Measurements from ENCODE around the gene ADAMTS14.

GRCh38 chr10:70661623-70662361 lies 10.5 kb upstream of the ADAMTS14 start:
- no peak for TF ChIP-seq CTCF (conservative IDR thresholded peaks at IDR 0.05; ENCODE audit: low read depth, low read length)
- no peak for TF ChIP-seq EZH2 (IDR thresholded peaks at IDR 0.05; ENCODE audit: low read length, unreplicated experiment)
- no peak for TF ChIP-seq EZH2phosphoT487 (IDR thresholded peaks at IDR 0.05; ENCODE audit: borderline replicate concordance, low read length)

Data from PC-3 (cell line).